SK-N-SH (cell line): ENCODE measurements around the gene CTDP1. TPM values are rescaled to one million over a fixed set of nuclear protein-coding genes. Genes with fewer than 3 reads are reported as not detected.

Experiments
- polyA plus RNA-seq, 3 experiments: library from polyadenylated mRNA; depleted of rRNA; stranded (reverse); fragments of >200 nt; gene quantifications; 2 replicates each; pipeline ENCODE4 v1.2.3, GENCODE V29; 2012

Gene CTDP1
- polyA plus RNA-seq, 1 of the 3 experiments (the other 2 are of a cell fraction) = 15.6 TPM

Other genes starting within 250 kb of the CTDP1 start
- gene KCNG2, start 118.1 kb downstream of the CTDP1 start, polyA plus RNA-seq (2012; rRNA removed) = not detected in 2 replicates